ENCODE measurements around the gene TULP3.
A peak's percentile ranks its signal among the peaks of the same experiment; 100 is the strongest.

The TULP3 gene

DNA sequence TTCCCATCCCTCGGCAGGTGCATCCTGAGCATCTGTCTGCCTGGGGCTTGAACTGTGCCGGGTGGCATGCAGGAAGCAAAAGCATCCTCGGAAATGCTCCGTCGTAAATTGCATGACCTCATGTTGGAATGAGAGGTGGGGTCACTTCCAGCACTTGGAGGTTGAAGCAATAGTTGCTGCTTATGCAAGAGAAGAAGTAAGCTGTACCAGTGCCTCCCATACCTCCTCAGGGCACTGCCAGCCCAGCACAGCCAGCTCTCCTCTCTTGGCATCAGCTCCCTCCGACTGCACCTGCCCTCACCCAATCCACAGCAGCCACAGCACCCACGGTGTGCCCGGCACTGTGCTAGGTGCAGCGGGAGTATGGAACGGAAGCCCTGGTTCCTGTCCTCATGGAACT, 80.1 kb downstream of the TULP3 start (continued):
- TF ChIP-seq ZNF416 (tag by site-specific recombination; IDR thresholded peaks at IDR 0.05) (no peak), ZNF777 (tag by site-specific recombination; IDR thresholded peaks at IDR 0.05; ENCODE audit: borderline replicate concordance) (no peak), ZBTB21 (tag by site-specific recombination; IDR thresholded peaks at IDR 0.05) (peak; percentile 63; the same call in 1 of the 2 replicates), ZFP69B (tag by site-specific recombination; IDR thresholded peaks at IDR 0.05) (0 out of 2 replicates have a peak, but pooled peaks have one; percentile 32), ZNF37A (tag by site-specific recombination; IDR thresholded peaks at IDR 0.05) (no peak), ZFP37 (tag by site-specific recombination; IDR thresholded peaks at IDR 0.05) (no peak), ZSCAN23 (tag by site-specific recombination; IDR thresholded peaks at IDR 0.05) (no peak), ZNF292 (tag by site-specific recombination; IDR thresholded peaks at IDR 0.05; ENCODE audit: borderline replicate concordance, low read depth) (no peak), ZNF112 (tag by site-specific recombination; IDR thresholded peaks at IDR 0.05) (no peak), ZNF23 (tag by site-specific recombination; IDR thresholded peaks at IDR 0.05; ENCODE audit: borderline replicate concordance) (no peak), ZNF664 (tag by site-specific recombination; IDR thresholded peaks at IDR 0.05) (no peak), MEIS1 (CRISPR knock-in tag; IDR thresholded peaks at IDR 0.05; ENCODE audit: borderline replicate concordance) (no peak), ZNF24 (tag by site-specific recombination; IDR thresholded peaks at IDR 0.05) (no peak), ZNF514 (tag by site-specific recombination; IDR thresholded peaks at IDR 0.05) (no peak), ZNF114 (tag by site-specific recombination; IDR thresholded peaks at IDR 0.05) (no peak), ZNF837 (tag by site-specific recombination; IDR thresholded peaks at IDR 0.05) (no peak), YY1 (tag by site-specific recombination; IDR thresholded peaks at IDR 0.05) (no peak), ZNF510 (tag by site-specific recombination; IDR thresholded peaks at IDR 0.05; ENCODE audit: insufficient replicate concordance) (no peak), ZBTB48 (tag by site-specific recombination; IDR thresholded peaks at IDR 0.05) (no peak), ZNF266 (tag by site-specific recombination; IDR thresholded peaks at IDR 0.05; ENCODE audit: low read depth) (no peak), ZNF521 (tag by site-specific recombination; IDR thresholded peaks at IDR 0.05) (no peak), ZNF311 (tag by site-specific recombination; IDR thresholded peaks at IDR 0.05; ENCODE audit: borderline replicate concordance) (no peak), KLF10 (tag by site-specific recombination; IDR thresholded peaks at IDR 0.05) (no peak), ZFP41 (tag by site-specific recombination; IDR thresholded peaks at IDR 0.05; ENCODE audit: borderline replicate concordance) (no peak), BCL11A (tag by site-specific recombination; IDR thresholded peaks at IDR 0.05; ENCODE audit: low read depth) (no peak), ZNF133 (tag by site-specific recombination; IDR thresholded peaks at IDR 0.05) (no peak), ZNF223 (tag by site-specific recombination; IDR thresholded peaks at IDR 0.05) (no peak), WT1 (tag by site-specific recombination; IDR thresholded peaks at IDR 0.05) (no peak), ZNF274 (IDR thresholded peaks at IDR 0.05; ENCODE audit: low read length) (no peak), ZNF274 (tag by site-specific recombination; IDR thresholded peaks at IDR 0.05; ENCODE audit: borderline replicate concordance) (no peak), ZNF354C (tag by site-specific recombination; IDR thresholded peaks at IDR 0.05; ENCODE audit: borderline replicate concordance, low read depth) (no peak), GLIS1 (tag by site-specific recombination; IDR thresholded peaks at IDR 0.05) (peak; percentile 57; the same call in 1 of the 2 replicates), ZNF202 (tag by site-specific recombination; IDR thresholded peaks at IDR 0.05; ENCODE audit: borderline replicate concordance) (no peak), SCRT2 (tag by site-specific recombination; IDR thresholded peaks at IDR 0.05) (no peak), ZNF548 (tag by site-specific recombination; IDR thresholded peaks at IDR 0.05) (no peak)
- TF ChIP-seq, protein P1, sequence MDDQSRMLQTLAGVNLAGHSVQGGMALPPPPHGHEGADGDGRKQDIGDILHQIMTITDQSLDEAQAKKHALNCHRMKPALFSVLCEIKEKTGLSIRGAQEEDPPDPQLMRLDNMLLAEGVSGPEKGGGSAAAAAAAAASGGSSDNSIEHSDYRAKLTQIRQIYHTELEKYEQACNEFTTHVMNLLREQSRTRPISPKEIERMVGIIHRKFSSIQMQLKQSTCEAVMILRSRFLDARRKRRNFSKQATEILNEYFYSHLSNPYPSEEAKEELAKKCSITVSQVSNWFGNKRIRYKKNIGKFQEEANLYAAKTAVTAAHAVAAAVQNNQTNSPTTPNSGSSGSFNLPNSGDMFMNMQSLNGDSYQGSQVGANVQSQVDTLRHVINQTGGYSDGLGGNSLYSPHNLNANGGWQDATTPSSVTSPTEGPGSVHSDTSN (CRISPR knock-in tag; IDR thresholded peaks at IDR 0.05) = no peak
- TF ChIP-seq, protein P2, sequence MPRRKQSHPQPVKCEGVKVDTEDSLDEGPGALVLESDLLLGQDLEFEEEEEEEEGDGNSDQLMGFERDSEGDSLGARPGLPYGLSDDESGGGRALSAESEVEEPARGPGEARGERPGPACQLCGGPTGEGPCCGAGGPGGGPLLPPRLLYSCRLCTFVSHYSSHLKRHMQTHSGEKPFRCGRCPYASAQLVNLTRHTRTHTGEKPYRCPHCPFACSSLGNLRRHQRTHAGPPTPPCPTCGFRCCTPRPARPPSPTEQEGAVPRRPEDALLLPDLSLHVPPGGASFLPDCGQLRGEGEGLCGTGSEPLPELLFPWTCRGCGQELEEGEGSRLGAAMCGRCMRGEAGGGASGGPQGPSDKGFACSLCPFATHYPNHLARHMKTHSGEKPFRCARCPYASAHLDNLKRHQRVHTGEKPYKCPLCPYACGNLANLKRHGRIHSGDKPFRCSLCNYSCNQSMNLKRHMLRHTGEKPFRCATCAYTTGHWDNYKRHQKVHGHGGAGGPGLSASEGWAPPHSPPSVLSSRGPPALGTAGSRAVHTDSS (tag by site-specific recombination; IDR thresholded peaks at IDR 0.05) = no peak
- TF ChIP-seq, protein P3, sequence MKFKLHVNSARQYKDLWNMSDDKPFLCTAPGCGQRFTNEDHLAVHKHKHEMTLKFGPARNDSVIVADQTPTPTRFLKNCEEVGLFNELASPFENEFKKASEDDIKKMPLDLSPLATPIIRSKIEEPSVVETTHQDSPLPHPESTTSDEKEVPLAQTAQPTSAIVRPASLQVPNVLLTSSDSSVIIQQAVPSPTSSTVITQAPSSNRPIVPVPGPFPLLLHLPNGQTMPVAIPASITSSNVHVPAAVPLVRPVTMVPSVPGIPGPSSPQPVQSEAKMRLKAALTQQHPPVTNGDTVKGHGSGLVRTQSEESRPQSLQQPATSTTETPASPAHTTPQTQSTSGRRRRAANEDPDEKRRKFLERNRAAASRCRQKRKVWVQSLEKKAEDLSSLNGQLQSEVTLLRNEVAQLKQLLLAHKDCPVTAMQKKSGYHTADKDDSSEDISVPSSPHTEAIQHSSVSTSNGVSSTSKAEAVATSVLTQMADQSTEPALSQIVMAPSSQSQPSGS (tag by site-specific recombination; IDR thresholded peaks at IDR 0.05; ENCODE audit: low read depth) = peak; percentile 72
- TF ChIP-seq, protein P4, sequence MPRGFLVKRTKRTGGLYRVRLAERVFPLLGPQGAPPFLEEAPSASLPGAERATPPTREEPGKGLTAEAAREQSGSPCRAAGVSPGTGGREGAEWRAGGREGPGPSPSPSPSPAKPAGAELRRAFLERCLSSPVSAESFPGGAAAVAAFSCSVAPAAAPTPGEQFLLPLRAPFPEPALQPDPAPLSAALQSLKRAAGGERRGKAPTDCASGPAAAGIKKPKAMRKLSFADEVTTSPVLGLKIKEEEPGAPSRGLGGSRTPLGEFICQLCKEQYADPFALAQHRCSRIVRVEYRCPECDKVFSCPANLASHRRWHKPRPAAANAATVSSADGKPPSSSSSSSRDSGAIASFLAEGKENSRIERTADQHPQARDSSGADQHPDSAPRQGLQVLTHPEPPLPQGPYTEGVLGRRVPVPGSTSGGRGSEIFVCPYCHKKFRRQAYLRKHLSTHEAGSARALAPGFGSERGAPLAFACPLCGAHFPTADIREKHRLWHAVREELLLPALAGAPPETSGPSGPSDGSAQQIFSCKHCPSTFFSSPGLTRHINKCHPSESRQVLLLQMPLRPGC (tag by site-specific recombination; IDR thresholded peaks at IDR 0.05) = no peak
